ENCODE results near the gene PANK2.

PANK2 gene

GRCh38 chr20:3865887-3866407 is 23.2 kb upstream of the PANK2 start:
- no peak overlapping the region for H3K27ac ChIP-seq
- H2AFZ ChIP-seq (ENCODE audit: low read depth), result no peak overlapping the region
- no peak overlapping the region for H3K4me3 ChIP-seq (IDR thresholded peaks at IDR 0.05; ENCODE audit: insufficient read depth, low read depth, low read length)
- H4K20me1 ChIP-seq (ENCODE audit: insufficient read depth), result no peaks in the 10 kb centered on the region
- no peaks in the 10 kb centered on the region for H3K36me3 ChIP-seq (ENCODE audit: insufficient read depth)
- H3K4me2 ChIP-seq, result no peak overlapping the region
- H3K9ac ChIP-seq, result no peak overlapping the region
- H3K27me3 ChIP-seq (ENCODE audit: insufficient read depth, low read depth), result no peaks in the 10 kb centered on the region
- no peaks in the 10 kb centered on the region for H3K79me2 ChIP-seq (ENCODE audit: insufficient read depth, low read depth)
- TF ChIP-seq CTCF (conservative IDR thresholded peaks at IDR 0.05; ENCODE audit: low read depth, low read length), result no peak
- H3K4me1 ChIP-seq (ENCODE audit: low read depth, poor library complexity, severe bottlenecking), result no peaks in the 10 kb centered on the region

GRCh38 chr20:3866464-3866863 is 22.7 kb upstream of the PANK2 start:
- Histone ChIP-seq H3K4me1 (ENCODE audit: low read depth, poor library complexity, severe bottlenecking) (no peaks in the 10 kb centered on the region), H3K4me3 (IDR thresholded peaks at IDR 0.05; ENCODE audit: insufficient read depth, low read depth, low read length) (no peak overlapping the region), H3K27me3 (ENCODE audit: insufficient read depth, low read depth) (no peaks in the 10 kb centered on the region), H3K9ac (no peak overlapping the region), H2AFZ (ENCODE audit: low read depth) (no peak overlapping the region), H3K79me2 (ENCODE audit: insufficient read depth, low read depth) (no peaks in the 10 kb centered on the region), H4K20me1 (ENCODE audit: insufficient read depth) (no peaks in the 10 kb centered on the region), H3K36me3 (ENCODE audit: insufficient read depth) (no peaks in the 10 kb centered on the region), H3K4me2 (no peak overlapping the region), H3K27ac (no peak overlapping the region)
- TF ChIP-seq CTCF (conservative IDR thresholded peaks at IDR 0.05; ENCODE audit: low read depth, low read length), result no peak

- no peak overlapping the region for H3K4me2 ChIP-seq
- H3K27me3 ChIP-seq (ENCODE audit: insufficient read depth, low read depth), result no peaks in the 10 kb centered on the region
- H3K79me2 ChIP-seq (ENCODE audit: insufficient read depth, low read depth), result no peaks in the 10 kb centered on the region
- no peak overlapping the region for H3K4me3 ChIP-seq (IDR thresholded peaks at IDR 0.05; ENCODE audit: insufficient read depth, low read depth, low read length)
- TF ChIP-seq CTCF (conservative IDR thresholded peaks at IDR 0.05; ENCODE audit: low read depth, low read length), result no peak
- no peaks in the 10 kb centered on the region for H4K20me1 ChIP-seq (ENCODE audit: insufficient read depth)
- H2AFZ ChIP-seq (ENCODE audit: low read depth), result no peak overlapping the region
- no peak overlapping the region for H3K9ac ChIP-seq
- H3K36me3 ChIP-seq (ENCODE audit: insufficient read depth), result no peaks in the 10 kb centered on the region
- H3K27ac ChIP-seq, result no peak overlapping the region
- no peaks in the 10 kb centered on the region for H3K4me1 ChIP-seq (ENCODE audit: low read depth, poor library complexity, severe bottlenecking)
Observed at GRCh38 chr20:3867802-3868201, 21.4 kb upstream of the PANK2 start.

- Histone ChIP-seq H3K36me3 (ENCODE audit: insufficient read depth) (no peaks in the 10 kb centered on the region), H3K27me3 (ENCODE audit: insufficient read depth, low read depth) (no peaks in the 10 kb centered on the region), H3K4me1 (ENCODE audit: low read depth, poor library complexity, severe bottlenecking) (no peaks in the 10 kb centered on the region), H3K9ac (no peak overlapping the region), H3K4me2 (no peak overlapping the region), H4K20me1 (ENCODE audit: insufficient read depth) (no peaks in the 10 kb centered on the region), H3K27ac (no peak overlapping the region), H3K79me2 (ENCODE audit: insufficient read depth, low read depth) (no peaks in the 10 kb centered on the region), H3K4me3 (IDR thresholded peaks at IDR 0.05; ENCODE audit: insufficient read depth, low read depth, low read length) (no peak overlapping the region), H2AFZ (ENCODE audit: low read depth) (no peak overlapping the region)
- TF ChIP-seq CTCF (conservative IDR thresholded peaks at IDR 0.05; ENCODE audit: low read depth, low read length), result no peak
Observed at GRCh38 chr20:3869839-3870634, 19.1 kb upstream of the PANK2 start.
